CD14-positive monocyte (primary cell): ENCODE data around the gene SLC25A45. TPM values are rescaled to one million over a fixed set of nuclear protein-coding genes. Genes with fewer than 3 reads are reported as not detected.
A peak's percentile ranks its signal among the peaks of the same experiment; 100 is the strongest.

Source experiments
- DNase-seq, 3 donors: peaks; one replicate each; pipeline ENCODE4 v3.0.0-alpha.2; 2011 to 2022
- H2AFZ ChIP-seq: 2 replicates; pipeline ENCODE4 v1.6.0; 2012; ENCODE audit warnings: mild to moderate bottlenecking, low read depth, low read length, inconsistent platforms; ENCODE audit not compliant: insufficient read depth, poor library complexity, severe bottlenecking
- H3K27ac ChIP-seq, 2 donors: 1 replicate in 1 of 2; 2 replicates in 1 of 2; pipeline ENCODE4 v1.5.1; 2012 to 2013; ENCODE audit warnings: low read length in 2 of 2, control low read depth in 1 of 2, inconsistent platforms in 1 of 2, low read depth in 1 of 2, mild to moderate bottlenecking in 1 of 2
- H3K27me3 ChIP-seq, 2 donors: one replicate each; pipeline versions ENCODE4 v1.6.0 to v1.6.1; 2011 to 2013; ENCODE audit warnings: low read length in 2 of 2; ENCODE audit not compliant: control insufficient read depth in 2 of 2, insufficient read depth in 2 of 2
- H3K36me3 ChIP-seq, 2 donors: replicated peaks in 1 of 2; 1 replicate in 1 of 2; 2 replicates in 1 of 2; pipeline versions ENCODE4 v1.5.1 to v1.6.1; 2012 to 2013; ENCODE audit warnings: low read length in 2 of 2, control low read depth in 1 of 2, inconsistent platforms in 1 of 2, mild to moderate bottlenecking in 1 of 2; ENCODE audit not compliant: insufficient read depth in 2 of 2, control insufficient read depth in 1 of 2
- H3K4me1 ChIP-seq, 2 donors: 1 replicate in 1 of 2; 2 replicates in 1 of 2; pipeline versions ENCODE4 v1.5.1 to v1.6.1; 2012 to 2013; ENCODE audit warnings: low read length in 2 of 2, control low read depth in 1 of 2, inconsistent platforms in 1 of 2, mild to moderate bottlenecking in 1 of 2, moderate library complexity in 1 of 2; ENCODE audit not compliant: insufficient read depth in 2 of 2, control insufficient read depth in 1 of 2
- H3K4me2 ChIP-seq: replicated peaks from 2 replicates; pipeline ENCODE3; 2012; ENCODE audit warnings: low read length, moderate library complexity, mild to moderate bottlenecking; ENCODE audit not compliant: poor library complexity, severe bottlenecking; ENCODE audit errors: extremely low read depth
- H3K4me3 ChIP-seq, 3 experiments: fragments of 200-600 bp in 1 of 3; sonication (generic) in 1 of 3; replicated peaks in 1 of 3; 1 replicate in 2 of 3; 2 replicates in 1 of 3; pipeline ENCODE4 v1.5.1; 2011 to 2013; ENCODE audit warnings: low read length in 3 of 3, mild to moderate bottlenecking in 3 of 3, control low read depth in 2 of 3, low read depth in 2 of 3, inconsistent platforms in 1 of 3, moderate library complexity in 1 of 3
- H3K79me2 ChIP-seq: 2 replicates; pipeline ENCODE4 v1.6.0; 2012; ENCODE audit warnings: mild to moderate bottlenecking, control low read depth, inconsistent platforms, low read length, moderate library complexity; ENCODE audit not compliant: insufficient read depth
- H3K9ac ChIP-seq: 2 replicates; pipeline ENCODE4 v1.6.0; 2017; ENCODE audit warnings: low read length, mild to moderate bottlenecking; ENCODE audit not compliant: insufficient read depth, poor library complexity, severe bottlenecking
- H3K9me3 ChIP-seq, 2 donors: replicated peaks in 1 of 2; 1 replicate in 1 of 2; 2 replicates in 1 of 2; pipeline versions ENCODE4 v1.5.1 to v1.6.1; 2012 to 2013; ENCODE audit warnings: low read length in 2 of 2, control low read depth in 1 of 2; ENCODE audit not compliant: control insufficient read depth in 1 of 2, insufficient read depth in 1 of 2
- H4K20me1 ChIP-seq: 2 replicates; pipeline ENCODE4 v1.6.0; 2012; ENCODE audit warnings: mild to moderate bottlenecking, low read length, control low read depth, moderate library complexity; ENCODE audit not compliant: insufficient read depth
- H3K27ac Mint-ChIP-seq, 7 donors: one replicate each; pipeline ENCODE4 v1.8.0; 2020; ENCODE audit warnings: mild to moderate bottlenecking in 7 of 7, mixed read lengths in 7 of 7, moderate library complexity in 6 of 7, inconsistent platforms in 2 of 7
- H3K27me3 Mint-ChIP-seq, 3 donors: one replicate each; pipeline ENCODE4 v1.8.0; 2021 to 2022; ENCODE audit warnings: low read depth in 3 of 3, mild to moderate bottlenecking in 3 of 3, mixed read lengths in 3 of 3, moderate library complexity in 3 of 3, inconsistent platforms in 1 of 3
- H3K36me3 Mint-ChIP-seq, 2 donors: one replicate each; pipeline ENCODE4 v1.8.0; 2020; ENCODE audit warnings: mixed read lengths in 2 of 2, inconsistent platforms in 1 of 2, mild to moderate bottlenecking in 1 of 2
- H3K4me1 Mint-ChIP-seq: one replicate; pipeline ENCODE4 v1.8.0; 2020; ENCODE audit warnings: mild to moderate bottlenecking, mixed read lengths
- H3K4me3 Mint-ChIP-seq, 2 donors: one replicate each; pipeline ENCODE4 v1.8.0; 2020; ENCODE audit warnings: mild to moderate bottlenecking in 2 of 2, mixed read lengths in 2 of 2, moderate library complexity in 1 of 2
- H3K9me3 Mint-ChIP-seq, 7 donors: one replicate each; pipeline ENCODE4 v1.8.0; 2020 to 2022; ENCODE audit warnings: mixed read lengths in 7 of 7, mild to moderate bottlenecking in 6 of 7, moderate library complexity in 6 of 7, inconsistent platforms in 2 of 7
- WGBS: methylation state at CpG from one replicate; pipeline ENCODE4 v1.1.5; 2013; ENCODE audit warnings: missing lambda C conversion rate; ENCODE audit not compliant: insufficient coverage; 5-methylcytosine and 5-hydroxymethylcytosine counted together
- intact Hi-C, 2 donors: fragments of 100-400 bp; cut with micrococcal nuclease; formaldehyde crosslinking; loops; one replicate each; pipeline versions ENCODE4 v1.15.0 to v1.15.1; 2023
- polyA plus RNA-seq, 3 donors: library from polyadenylated mRNA; depleted of rRNA in 1 of 3; unstranded in 2 of 3; stranded (reverse) in 1 of 3; fragments of 300-500 nt in 2 of 3; fragments of >200 nt in 1 of 3; fragmentation: Illumina TruSeq in 2 of 3; gene quantifications; 1 replicate in 2 of 3; 2 replicates in 1 of 3; pipeline ENCODE4 v1.2.3, GENCODE V29; 2012 to 2021
- TF ChIP-seq, protein P1 (sequence below): fragments of 200-600 bp; IDR thresholded peaks from one replicate; pipeline ENCODE4 v1.8.0; 2022; ENCODE audit warnings: antibody characterized with exemption, mild to moderate bottlenecking

Gene SLC25A45
- polyA plus RNA-seq, 3 donors = 3.7 to 11.3 (median 4.1) TPM

DNA sequence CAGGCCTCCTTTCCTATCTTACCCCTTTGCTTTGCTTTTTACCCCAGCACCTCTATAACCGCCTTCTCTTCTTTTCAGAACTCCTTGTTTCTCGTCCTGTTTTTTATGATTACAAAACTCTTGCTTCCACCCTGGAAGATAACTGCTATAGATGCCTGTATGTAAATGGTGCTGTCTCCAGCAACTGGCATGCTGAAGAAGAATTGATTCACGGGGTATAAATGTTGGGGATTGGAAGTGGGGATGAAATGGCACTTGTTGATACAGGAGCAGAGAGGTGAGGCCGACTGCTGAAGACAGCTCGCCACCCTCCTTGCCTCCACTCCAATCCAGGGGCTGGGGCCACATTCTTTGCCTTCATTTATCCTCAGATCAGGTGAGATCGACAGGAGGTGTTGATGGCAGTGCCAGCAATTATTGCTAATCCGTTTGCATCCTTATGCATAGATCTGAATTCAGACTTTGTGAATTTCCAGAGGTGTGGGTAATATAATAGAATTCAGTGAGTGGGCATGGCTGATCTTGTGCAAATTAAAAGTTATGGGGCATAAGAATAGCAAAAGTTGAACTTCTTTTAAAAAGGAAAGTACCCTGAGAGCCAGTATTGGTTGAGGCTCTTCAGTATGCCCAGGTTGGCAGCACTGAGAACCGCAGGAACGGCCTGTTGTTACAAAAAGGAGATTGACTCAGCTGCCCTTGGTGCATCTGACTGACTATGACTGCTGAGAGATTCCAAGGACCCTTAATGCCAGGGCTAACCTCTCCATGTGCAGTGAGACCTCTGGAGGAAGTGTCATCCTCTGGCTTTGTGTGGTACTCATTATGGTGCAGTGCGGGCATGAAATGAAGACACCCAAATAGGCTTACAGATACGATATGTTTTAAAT, 45.5 kb upstream of the SLC25A45 start:
- Histone ChIP-seq H3K79me2 (peaks cover 100% of the 10 kb centered on the region), H3K9ac (peak overlapping the region; percentile 100), H3K27ac (peak overlapping the region; percentile 72 to 100), H3K4me1 (peaks cover 46 to 68% of the 10 kb centered on the region in 2 donors), H3K36me3 (peaks cover 14 to 65% of the 10 kb centered on the region in 2 donors), H3K4me3 (peak overlapping the region; percentile 86 to 100 (median 96)), H3K27me3 (no peaks in the 10 kb centered on the region), H2AFZ (no peak overlapping the region), H3K4me2 (peak overlapping the region; percentile 85), H3K9me3 (no peaks in the 10 kb centered on the region), H4K20me1 (peaks cover 100% of the 10 kb centered on the region)
- Mint-ChIP-seq H3K4me3 (peak overlapping the region; percentile 99 to 100), H3K36me3 (peaks cover 72 to 81% of the 10 kb centered on the region in 2 donors), H3K4me1 (peaks cover 59% of the 10 kb centered on the region), H3K27me3 (peaks cover 0 to 23% (median 13%) of the 10 kb centered on the region in 3 donors), H3K27ac (peak overlapping the region; percentile 99 to 100 (median 100)), H3K9me3 (peaks cover 5 to 22% (median 17%) of the 10 kb centered on the region in 7 donors)
- TF ChIP-seq, protein P1, sequence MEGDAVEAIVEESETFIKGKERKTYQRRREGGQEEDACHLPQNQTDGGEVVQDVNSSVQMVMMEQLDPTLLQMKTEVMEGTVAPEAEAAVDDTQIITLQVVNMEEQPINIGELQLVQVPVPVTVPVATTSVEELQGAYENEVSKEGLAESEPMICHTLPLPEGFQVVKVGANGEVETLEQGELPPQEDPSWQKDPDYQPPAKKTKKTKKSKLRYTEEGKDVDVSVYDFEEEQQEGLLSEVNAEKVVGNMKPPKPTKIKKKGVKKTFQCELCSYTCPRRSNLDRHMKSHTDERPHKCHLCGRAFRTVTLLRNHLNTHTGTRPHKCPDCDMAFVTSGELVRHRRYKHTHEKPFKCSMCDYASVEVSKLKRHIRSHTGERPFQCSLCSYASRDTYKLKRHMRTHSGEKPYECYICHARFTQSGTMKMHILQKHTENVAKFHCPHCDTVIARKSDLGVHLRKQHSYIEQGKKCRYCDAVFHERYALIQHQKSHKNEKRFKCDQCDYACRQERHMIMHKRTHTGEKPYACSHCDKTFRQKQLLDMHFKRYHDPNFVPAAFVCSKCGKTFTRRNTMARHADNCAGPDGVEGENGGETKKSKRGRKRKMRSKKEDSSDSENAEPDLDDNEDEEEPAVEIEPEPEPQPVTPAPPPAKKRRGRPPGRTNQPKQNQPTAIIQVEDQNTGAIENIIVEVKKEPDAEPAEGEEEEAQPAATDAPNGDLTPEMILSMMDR = no peak
- peak in 1 of 3 donors; percentile 62 for DNase-seq
- intact Hi-C loops = no loop called here
- WGBS = 46% methylated on average over 2 of the region's 11 CpGs

DNA sequence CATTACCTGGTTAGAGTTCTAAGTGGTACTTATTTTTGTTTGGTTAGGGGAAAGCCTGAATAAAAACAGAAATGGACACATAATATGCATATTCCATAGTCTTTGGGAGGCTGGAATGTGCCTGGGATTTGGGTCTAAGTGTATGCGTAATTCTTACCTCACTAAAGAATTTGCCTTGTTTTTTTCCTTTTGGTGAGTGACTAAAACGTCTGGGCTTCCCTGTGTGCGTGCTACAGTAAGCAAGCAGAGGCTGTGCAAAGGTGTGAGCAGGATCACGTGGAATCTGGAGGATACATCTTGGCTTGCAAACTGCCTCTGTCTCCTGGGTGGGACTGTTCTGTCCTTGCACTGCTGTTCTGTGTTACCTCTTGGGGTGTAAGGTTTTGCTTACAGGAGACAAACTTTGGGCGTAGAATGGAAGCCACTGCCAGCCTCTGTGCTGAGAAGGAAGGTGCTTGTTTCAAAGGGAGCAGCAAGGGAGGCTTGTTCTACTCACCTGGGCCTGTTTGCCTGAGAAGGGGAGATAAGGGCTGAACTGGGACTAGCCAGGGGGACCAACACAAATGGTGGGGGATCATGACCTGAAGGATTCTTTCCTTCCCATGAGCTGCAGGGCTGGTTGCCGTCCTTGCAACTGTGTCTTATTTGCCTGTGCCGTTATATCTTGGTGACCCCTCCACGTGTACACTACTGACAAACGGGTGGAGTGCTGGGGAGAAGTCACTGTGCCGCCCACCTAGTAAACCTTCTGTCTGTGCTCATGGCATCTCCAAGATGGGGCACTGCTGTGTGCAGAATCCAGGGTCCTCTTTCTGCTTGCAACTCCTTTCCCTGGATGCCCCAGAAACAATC, 44.6 kb upstream of the SLC25A45 start:
- peaks cover 67 to 76% of the 10 kb centered on the region in 2 donors for H3K36me3 Mint-ChIP-seq
- Histone ChIP-seq H3K9me3 (no peaks in the 10 kb centered on the region), H3K27ac (peak overlapping the region; percentile 72 to 100), H3K27me3 (no peaks in the 10 kb centered on the region), H3K79me2 (peaks cover 99% of the 10 kb centered on the region), H3K4me2 (peak overlapping the region; percentile 85), H2AFZ (no peak overlapping the region), H3K9ac (peak overlapping the region; percentile 100), H3K4me3 (peak overlapping the region; percentile 86 to 100 (median 96)), H3K4me1 (peaks cover 46 to 59% of the 10 kb centered on the region in 2 donors), H4K20me1 (peaks cover 95% of the 10 kb centered on the region), H3K36me3 (peaks cover 14 to 57% of the 10 kb centered on the region in 2 donors)
- WGBS = 30% methylated on average over 9 of the region's 10 CpGs
- peaks cover 50% of the 10 kb centered on the region for H3K4me1 Mint-ChIP-seq
- intact Hi-C loops = no loop called here
- H3K4me3 Mint-ChIP-seq = peak overlapping the region; percentile 99 to 100
- peaks cover 0 to 27% (median 17%) of the 10 kb centered on the region in 3 donors for H3K27me3 Mint-ChIP-seq
- TF ChIP-seq, protein P1 = no peak
- peaks cover 6 to 23% (median 18%) of the 10 kb centered on the region in 7 donors for H3K9me3 Mint-ChIP-seq
- DNase-seq = peak in 1 of 3 donors; percentile 44
- peak overlapping the region; percentile 99 to 100 (median 100) for H3K27ac Mint-ChIP-seq
